ENCODE measurements around the gene DCDC1.

DCDC1 gene

GRCh38 chr11:31369348-31370329 is at the start of gene DCDC1, which contains the start of gene DNAJC24:
Gene DCDC1 (minus strand): TSS chr11:31369739. CDS start chr11:31328280, 41,459 bp downstream.
Gene DNAJC24 (plus strand): TSS chr11:31369860. CDS start chr11:31370749, 889 bp downstream.
- DNase-seq (peak; percentile 92), ATAC-seq (peak; percentile 99)

GRCh38 chr11:31419138-31419537 is 49.6 kb upstream of the DCDC1 start:
- no peak for DNase-seq
- no peak for ATAC-seq

GRCh38 chr11:31417816-31418215 is 48.3 kb upstream of the DCDC1 start:
- ATAC-seq (no peak), DNase-seq (no peak)

GRCh38 chr11:31417357-31417756 is 47.8 kb upstream of the DCDC1 start:
- no peak for ATAC-seq
- no peak for DNase-seq

GRCh38 chr11:31415435-31415834 is 45.9 kb upstream of the DCDC1 start:
- no peak for ATAC-seq
- no peak for DNase-seq

- no peak for ATAC-seq
- no peak for DNase-seq
Observed at GRCh38 chr11:31414338-31414737, 44.8 kb upstream of the DCDC1 start.

- DNase-seq = no peak
- ATAC-seq = no peak
Observed at GRCh38 chr11:31412946-31413345, 43.4 kb upstream of the DCDC1 start.

GRCh38 chr11:31408201-31408600 is 38.7 kb upstream of the DCDC1 start:
- DNase-seq (no peak), ATAC-seq (no peak)

GRCh38 chr11:31404614-31405013 is 35.1 kb upstream of the DCDC1 start:
- no peak for ATAC-seq
- no peak for DNase-seq

GRCh38 chr11:31397239-31397834 is 27.8 kb upstream of the DCDC1 start:
- ATAC-seq (no peak), DNase-seq (no peak)

- no peak for ATAC-seq
Observed at GRCh38 chr11:31387379-31387778, 17.8 kb upstream of the DCDC1 start.

GRCh38 chr11:31383116-31383515 is 13.6 kb upstream of the DCDC1 start:
- ATAC-seq = no peak
- DNase-seq = no peak

More at GRCh38 chr11:31387379-31387778, 17.8 kb upstream of the DCDC1 start:
- DNase-seq = no peak

- ATAC-seq (no peak), DNase-seq (no peak)
Observed at GRCh38 chr11:31375879-31376278, 6.3 kb upstream of the DCDC1 start.

- ATAC-seq = no peak
Observed at GRCh38 chr11:31366795-31367194, 2.7 kb downstream of the DCDC1 start.

GRCh38 chr11:31361743-31362142 is 7.8 kb downstream of the DCDC1 start:
- no peak for DNase-seq
- ATAC-seq = no peak

More at GRCh38 chr11:31366795-31367194, 2.7 kb downstream of the DCDC1 start:
- DNase-seq = no peak

GRCh38 chr11:31355817-31356216 is 13.7 kb downstream of the DCDC1 start:
- ATAC-seq = no peak
- DNase-seq = no peak

GRCh38 chr11:31355131-31355530 is 14.4 kb downstream of the DCDC1 start:
- no peak for ATAC-seq
- no peak for DNase-seq

- DNase-seq (no peak), ATAC-seq (no peak)
Observed at GRCh38 chr11:31351168-31351567, 18.4 kb downstream of the DCDC1 start.

GRCh38 chr11:31340903-31341572 is 28.5 kb downstream of the DCDC1 start:
- ATAC-seq (no peak), DNase-seq (no peak)

- ATAC-seq (no peak), DNase-seq (no peak)
Observed at GRCh38 chr11:31337806-31338205, 31.7 kb downstream of the DCDC1 start.

- no peak for ATAC-seq
- DNase-seq = no peak
Observed at GRCh38 chr11:31328697-31329096, 40.8 kb downstream of the DCDC1 start.

- ATAC-seq (no peak), DNase-seq (no peak)
Observed at GRCh38 chr11:31327417-31327816, 42.1 kb downstream of the DCDC1 start.

All from stimulated activated naive CD8-positive, alpha-beta T cell treated with anti-CD3 and anti-CD28 coated beads, Interleukin-15, Interleukin-2, amounts not matched to agents 100 U/mL and 50 U/mL, for 24 hours (primary cell).